ENCODE measurements around the gene ZNF775.

- TF ChIP-seq CTCF (IDR thresholded peaks at IDR 0.05; ENCODE audit: borderline replicate concordance, extremely low read depth, low read length, poor library complexity, severe bottlenecking) (no peak), EZH2 (IDR thresholded peaks at IDR 0.05; ENCODE audit: borderline replicate concordance, low read depth, low read length, severe bottlenecking) (no peak)
Observed at GRCh38 chr7:150367677-150368095, 11.4 kb upstream of the ZNF775 start.

Measured in DND-41 (cell line).